Activated T-cell treated with anti-CD3 and anti-CD28 coated beads for 1 hour (primary cell): ENCODE data around the gene EDN1.

ENCODE experiments used
- DNase-seq: peaks from one replicate; pipeline ENCODE4 v3.0.0-alpha.2; 2020; ENCODE audit warnings: low read depth

EDN1 gene

GRCh38 chr6:12270551-12271230, 19.5 kb upstream of the EDN1 start:
- DNase-seq, result no peak

DNA sequence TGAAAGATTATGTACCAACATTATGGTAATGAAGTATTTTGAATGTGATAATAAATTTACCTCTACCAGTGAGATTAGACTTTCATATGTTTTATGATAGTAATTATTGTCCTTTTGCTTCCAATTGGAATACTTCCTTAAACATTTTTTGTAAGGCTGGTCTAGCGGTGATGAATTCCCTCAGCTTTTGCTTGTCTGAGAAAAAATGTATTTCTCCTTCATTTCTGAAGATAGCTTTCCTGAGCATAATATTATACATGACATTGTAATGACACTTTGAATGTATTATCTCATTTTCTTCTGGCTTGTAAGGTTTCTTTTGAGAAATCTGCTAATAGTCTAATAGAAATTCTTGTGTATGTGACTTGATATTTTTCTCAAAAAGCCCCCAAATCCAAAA, 18.6 kb upstream of the EDN1 start:
- no peak for DNase-seq

DNA sequence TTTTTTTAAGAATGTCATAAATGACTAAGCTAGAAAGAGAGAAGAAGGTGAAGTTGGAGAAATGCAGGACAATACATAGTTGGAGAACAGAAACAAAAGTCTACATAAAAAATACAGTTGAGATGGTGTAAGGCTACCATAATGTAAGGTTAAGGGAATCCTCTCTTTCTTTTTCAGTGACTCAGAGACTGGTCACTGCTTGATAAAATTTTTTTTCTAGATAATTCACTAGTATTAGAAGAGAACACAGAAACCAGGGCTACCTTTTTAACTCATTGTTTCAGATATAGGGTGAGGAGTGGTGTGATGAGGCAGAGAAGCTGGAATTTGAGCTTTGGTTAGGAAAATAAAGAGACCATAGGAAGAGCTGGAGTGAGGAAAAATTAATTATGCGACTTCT, 18.2 kb upstream of the EDN1 start:
- DNase-seq, result no peak

DNA sequence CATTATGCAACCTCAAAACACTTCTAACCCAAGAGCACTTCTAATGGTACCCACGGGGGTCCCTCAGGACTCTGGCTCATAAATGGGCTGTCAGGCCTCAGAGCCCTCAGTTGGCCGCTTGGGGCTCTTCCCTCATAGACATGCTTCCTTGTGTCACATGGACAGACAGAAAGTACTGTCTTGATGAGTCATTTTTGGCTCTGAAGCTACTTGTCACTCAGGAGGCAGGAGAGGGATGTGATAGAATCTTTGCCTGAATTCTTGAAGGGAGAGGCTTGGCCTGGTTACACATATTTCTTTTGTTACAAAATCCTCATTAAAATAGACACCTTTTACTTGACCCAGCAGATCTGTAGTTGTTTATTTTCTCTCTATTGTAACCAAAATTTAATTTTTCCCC, 15.1 kb upstream of the EDN1 start:
- DNase-seq, result no peak

- DNase-seq, result no peak
Observed at GRCh38 chr6:12276930-12277315, 13.2 kb upstream of the EDN1 start.

GRCh38 chr6:12277386-12277785, 12.8 kb upstream of the EDN1 start:
- no peak for DNase-seq

DNA sequence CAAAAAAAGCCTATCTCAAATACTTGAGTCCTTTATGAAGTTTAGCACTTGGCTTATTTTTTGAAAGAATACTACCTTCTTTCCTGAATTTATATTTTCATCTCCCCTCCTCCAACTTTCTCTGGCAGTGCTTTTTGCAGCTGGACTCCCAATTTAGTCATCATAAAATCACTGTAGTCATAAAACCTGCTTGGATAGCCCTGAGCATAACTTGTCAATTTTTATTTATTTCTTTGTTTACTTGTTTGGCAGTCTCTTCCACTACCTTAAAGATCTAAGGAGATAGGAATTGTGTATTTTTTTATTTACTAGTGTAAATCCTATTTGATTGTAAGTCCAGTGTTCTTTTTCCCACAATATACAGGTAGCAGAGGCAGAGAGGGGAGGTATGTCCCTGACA, 11.2 kb upstream of the EDN1 start:
- DNase-seq, result no peak

DNA sequence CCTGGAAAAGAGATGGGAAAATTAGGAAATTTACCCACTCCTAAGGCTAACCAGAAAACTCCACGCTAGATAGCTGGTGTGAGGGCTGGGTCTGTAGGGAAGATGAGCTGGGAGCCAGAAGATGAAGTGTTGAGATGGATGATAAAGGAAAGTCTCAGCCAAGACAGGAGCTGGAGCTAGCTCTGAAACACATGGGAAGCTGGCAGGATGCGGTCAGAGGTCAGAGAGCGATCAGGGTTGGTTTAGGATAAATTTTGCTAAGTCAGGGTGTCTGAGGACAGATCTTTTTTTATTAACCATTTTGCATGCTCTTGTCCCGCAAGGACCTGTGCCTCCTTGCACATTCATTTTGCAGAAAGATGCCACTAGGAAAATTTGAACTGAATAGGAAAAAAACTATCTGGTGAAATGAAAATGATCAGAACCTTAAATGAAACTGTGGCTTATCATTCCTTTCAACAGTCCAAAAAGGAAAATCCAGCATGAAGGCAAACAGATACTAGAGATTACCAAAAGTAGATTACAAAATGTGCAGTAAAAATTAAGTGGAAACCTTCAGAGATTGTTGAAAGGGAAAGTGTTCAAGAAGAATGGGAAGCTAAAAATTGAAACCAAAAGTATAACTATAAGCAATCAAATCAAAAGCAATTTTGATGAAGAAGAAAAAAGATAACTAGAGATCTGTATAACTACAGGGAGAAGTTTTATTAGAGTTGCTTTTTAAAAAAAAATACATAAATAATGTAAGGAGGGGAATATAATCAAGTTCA, 10.7 kb upstream of the EDN1 start:
- DNase-seq, result no peak

GRCh38 chr6:12280458-12280857, 9.7 kb upstream of the EDN1 start:
- no peak for DNase-seq

GRCh38 chr6:12280902-12281301, 9.3 kb upstream of the EDN1 start:
- DNase-seq, result no peak

- DNase-seq, result no peak
Observed at GRCh38 chr6:12283904-12284303, 6.3 kb upstream of the EDN1 start.

DNA sequence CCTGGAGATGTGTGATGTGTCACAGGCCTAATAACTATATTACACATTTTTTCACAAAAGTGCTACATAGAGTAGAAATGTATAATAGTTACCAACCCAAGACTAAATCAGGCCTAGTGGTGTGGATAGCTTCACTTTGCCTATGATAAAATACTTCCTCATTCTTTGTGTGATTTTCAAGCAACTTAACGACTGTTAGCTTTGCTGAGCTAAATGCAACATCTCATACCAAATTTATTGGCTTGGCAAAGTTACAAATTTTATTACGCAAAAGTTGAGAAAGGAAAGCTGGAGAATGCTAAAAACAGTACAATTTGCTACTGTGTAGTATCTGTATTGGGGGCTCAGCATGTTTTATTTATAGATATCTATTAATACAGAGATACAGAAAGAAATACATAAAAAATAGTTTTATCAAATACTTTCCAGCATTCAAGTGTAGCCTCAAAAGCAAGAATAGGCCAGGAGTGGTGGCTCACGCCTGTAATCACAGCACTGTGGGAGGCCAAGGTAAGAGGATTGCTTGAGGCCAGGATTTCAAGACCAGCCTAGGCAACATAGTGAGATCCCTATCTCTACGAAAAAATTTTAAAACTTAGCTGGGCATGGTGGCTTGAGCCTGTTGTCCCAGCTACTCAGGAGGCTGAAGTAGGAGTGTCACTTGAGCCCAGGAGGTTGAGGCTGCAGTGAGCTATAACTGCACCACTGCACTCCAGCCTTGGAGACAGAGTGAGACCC, 3.6 kb upstream of the EDN1 start:
- no peak for DNase-seq

DNA sequence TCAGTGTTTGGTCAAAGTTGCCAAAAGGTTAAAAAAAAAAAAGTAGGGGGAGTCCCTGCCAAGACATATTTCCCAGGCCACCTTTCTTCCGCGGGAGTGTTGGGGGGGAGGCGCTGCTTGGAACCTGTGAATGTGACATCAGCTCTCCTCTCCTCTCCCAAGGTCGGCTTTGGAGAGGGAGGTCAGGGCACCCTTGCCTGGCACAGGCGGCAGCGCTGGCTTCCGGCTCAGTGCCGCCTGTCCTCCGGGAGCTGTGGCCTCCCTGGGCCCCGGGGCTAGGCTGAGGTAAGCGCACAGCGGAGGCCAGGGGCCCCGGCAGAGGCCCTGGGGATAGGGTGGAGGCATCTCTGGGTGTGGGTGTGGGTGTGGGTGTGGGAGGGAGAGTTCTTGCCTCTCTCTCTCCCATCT, 1.9 kb upstream of the EDN1 start:
- no peak for DNase-seq

GRCh38 chr6:12288914-12289313, 1.2 kb upstream of the EDN1 start:
- no peak for DNase-seq

GRCh38 chr6:12289365-12289919, 719 bp upstream of the EDN1 start:
- DNase-seq, result peak; percentile 15

DNA sequence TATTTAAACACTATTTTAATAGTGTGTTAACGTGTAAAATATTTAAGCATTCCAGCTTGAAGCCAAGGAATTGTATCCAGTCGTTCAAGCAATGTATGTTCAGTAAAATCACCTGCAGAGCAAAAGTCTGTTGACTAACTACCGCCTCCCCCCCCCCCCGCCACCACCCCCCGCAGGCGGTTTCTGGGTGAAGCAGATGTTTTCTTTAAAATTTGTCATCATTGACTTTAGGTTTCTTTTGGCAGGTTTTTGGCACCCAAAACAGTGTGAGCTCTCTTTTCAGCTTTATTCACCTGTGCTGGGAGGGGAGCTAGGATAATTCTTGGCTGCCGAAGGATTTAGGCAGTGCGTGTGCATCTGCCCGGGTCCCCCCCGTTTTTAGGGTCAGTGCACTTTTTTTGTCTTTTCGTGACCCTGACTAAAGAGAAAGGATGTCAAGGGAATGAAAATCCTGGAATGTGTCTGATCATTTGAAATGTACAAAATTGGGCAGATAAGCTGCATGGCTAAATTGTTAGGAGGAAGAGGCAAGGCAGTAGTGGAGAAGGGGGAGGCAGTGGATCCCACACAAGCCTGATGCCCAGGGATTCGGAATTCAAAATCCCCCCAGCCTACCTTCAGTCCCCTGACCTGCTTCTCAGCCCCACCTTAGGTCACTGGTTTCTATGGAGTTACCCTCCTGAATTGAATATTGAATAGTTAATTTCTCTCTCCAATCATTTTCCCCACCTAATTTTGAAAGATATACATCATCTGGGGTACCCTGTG, 1.1 kb downstream of the EDN1 start:
- no peak for DNase-seq

GRCh38 chr6:12291839-12292604, 1.9 kb downstream of the EDN1 start:
- no peak for DNase-seq

DNA sequence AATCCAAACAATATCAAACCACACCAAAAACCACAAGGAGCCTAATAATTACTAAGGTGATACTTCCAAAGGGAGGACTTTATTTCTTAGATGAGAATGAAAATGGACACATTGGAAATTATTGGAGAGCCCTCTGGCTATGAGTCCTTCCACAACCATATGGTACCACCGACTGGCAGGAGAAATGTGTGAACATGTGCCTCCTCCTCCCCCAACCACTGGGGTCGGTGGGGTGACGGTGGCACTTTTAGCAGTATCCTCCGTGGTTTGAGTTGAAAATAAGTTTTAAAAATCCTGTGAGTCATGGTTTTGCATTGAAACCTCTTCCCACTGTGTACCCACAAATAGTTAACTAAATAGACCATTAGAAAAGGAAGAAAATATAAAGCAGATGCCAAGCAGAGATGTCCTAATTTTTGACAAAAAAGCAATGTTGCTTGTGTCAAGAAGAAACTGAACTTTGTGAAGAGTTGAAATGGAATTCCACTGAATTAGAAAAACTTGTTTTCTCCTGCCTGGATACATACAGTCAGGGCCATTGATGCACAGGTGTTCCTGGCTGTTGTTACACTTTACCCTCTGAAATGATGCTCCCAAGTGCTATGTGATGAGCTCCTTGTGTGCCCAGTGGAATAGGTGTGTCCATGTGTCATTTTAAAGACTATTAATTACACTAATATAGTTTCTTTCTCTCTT, 3.2 kb downstream of the EDN1 start:
- DNase-seq, result no peak

DNA sequence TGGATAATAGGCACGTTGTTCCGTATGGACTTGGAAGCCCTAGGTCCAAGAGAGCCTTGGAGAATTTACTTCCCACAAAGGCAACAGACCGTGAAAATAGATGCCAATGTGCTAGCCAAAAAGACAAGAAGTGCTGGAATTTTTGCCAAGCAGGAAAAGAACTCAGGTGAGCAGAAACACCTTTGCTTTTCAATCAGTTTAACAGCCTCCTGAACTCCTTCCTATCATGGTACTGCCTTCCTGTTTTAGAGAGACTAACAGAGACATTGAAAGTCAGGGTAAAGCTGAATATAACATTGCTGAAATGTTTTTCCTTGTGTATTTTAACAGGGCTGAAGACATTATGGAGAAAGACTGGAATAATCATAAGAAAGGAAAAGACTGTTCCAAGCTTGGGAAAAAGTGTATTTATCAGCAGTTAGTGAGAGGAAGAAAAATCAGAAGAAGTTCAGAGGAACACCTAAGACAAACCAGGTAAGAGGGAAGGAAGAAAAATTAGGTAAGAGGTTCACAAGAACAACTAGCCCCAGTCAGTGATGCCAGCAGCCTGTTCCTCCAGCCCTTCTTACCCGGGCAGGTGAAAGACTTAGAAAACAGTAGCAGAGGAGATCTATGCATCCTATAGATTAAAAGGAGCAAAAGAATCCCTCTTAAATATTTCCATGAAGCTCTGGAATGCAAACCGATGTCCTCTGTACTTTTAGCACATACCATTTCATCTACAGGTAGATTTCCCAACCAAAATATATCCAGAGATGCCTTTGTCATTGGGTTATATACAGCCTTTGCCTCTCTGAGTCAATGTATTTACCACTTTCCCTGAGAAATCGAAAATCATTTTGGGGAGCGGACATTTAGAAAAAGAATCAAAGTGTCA, 4.0 kb downstream of the EDN1 start:
- DNase-seq, result no peak
